Measurements from ENCODE around the gene KRT73. TPM values are rescaled to one million over a fixed set of nuclear protein-coding genes. Genes with fewer than 3 reads are reported as not detected.

The KRT73 gene
- total RNA-seq, 1 donor from 2014 or later, result not detected

DNA sequence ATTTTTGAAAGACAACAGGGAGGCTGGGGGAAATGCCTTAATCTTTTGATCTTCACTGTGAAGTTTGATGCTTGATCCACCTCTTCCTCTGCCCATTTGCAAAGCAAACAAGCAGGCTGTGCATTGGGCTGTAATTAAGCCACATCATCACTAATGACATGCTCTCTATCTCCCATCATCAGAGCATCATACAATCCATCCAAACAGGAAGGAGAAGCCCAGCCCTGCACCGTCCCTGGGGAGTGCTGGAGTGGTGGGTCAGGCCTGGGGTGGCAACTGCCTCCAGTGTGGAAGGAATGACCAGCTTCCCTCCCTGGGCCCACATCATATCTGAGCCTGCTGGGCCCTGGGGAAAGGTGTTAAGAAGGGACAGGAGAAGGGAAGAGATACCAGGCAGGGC is 37.9 kb downstream of the KRT73 start:
- intact Hi-C loops (cut with DNase I), result loop anchor here (5.0 to 10.0 kb wide), 3 partner anchors 198 to 426 kb away; no protein-coding TSS in a partner anchor
- peak; percentile 39 for DNase-seq (ENCODE audit: low spot score)

DNA sequence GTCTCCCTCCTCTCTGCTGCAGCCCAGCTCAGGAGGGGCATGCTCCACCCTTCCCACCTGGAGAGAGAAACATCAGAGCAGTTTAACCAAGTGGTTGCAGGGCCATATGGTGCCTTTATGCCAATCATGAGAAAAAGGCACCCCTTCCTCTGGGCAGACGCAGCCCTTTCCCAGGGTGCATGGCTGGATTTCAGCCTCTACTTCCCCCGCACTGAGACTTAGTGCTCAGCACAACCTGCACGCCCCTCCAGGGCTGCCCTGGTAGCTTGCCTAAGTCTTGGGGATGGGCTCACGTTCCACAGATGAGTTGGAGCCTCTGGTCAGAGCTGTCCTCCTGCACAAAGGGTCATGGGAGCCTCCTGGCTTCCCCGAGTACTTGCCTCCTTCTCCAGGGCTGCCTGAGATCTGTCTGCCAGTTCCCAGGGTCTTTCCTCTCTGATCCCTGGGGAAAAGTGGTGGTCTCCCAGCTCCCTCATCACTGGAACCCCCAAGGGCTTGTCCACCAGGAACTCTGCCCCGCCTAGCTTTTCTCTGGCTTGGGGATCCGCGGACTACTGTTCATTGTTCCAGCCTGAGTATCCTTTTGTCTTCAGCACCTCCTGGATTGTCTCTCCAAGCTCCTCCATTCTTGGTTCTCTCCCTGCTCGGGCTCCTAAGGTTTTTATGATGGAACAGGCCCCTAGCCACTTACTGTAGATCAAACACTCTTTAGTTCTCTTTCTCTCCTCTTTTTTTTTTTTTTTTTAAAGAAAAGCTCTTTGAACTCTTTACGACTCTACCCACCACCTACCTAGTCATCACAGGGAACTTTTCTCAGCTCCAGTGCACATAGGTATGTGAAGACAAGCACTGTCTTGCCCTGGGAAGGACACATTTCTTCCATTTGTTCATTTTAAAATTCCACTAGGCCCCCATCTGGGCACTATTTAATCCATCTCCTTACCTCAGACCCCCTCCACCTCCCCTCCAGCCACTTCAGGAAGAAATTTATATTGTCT is 38.6 kb downstream of the KRT73 start:
- intact Hi-C loops (cut with DNase I), result loop anchor here (5.0 to 10.0 kb wide), 3 partner anchors 197 to 425 kb away; no protein-coding TSS in a partner anchor
- peak; percentile 31 for DNase-seq (ENCODE audit: low spot score)

GRCh38 chr12:52578469-52578868 is 39.9 kb downstream of the KRT73 start:
- intact Hi-C loops (cut with DNase I), result no loop called here
- DNase-seq (ENCODE audit: low spot score), result no peak

GRCh38 chr12:52577316-52577715 is 41.0 kb downstream of the KRT73 start:
- DNase-seq (ENCODE audit: low spot score), result no peak
- intact Hi-C loops (cut with DNase I), result no loop called here

DNA sequence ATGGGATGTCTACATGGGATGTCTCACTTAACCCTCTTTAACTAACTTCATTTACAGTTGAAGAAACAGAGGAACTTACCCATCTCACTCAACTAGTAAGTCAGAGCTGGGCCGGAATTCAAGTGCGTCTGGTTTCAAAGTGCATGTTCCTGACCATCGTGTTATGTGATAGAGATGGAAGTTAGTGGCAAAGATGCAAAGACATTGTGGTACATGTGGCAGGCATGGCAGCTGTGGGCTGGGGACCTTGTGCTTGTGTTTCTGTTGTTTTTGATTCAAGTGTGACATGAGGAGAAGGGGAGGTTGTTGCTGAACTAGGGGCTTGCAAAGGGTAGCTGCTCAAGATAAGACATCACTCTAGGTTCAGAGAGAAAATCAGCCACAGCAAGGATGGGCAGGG is 42.4 kb downstream of the KRT73 start:
- intact Hi-C loops (cut with DNase I), result no loop called here

GRCh38 chr12:52575256-52575655 is 43.1 kb downstream of the KRT73 start:
- intact Hi-C loops (cut with DNase I), result no loop called here
- DNase-seq (ENCODE audit: low spot score), result no peak

More for the DNA sequence above, 42.4 kb downstream of the KRT73 start:
- no peak for DNase-seq (ENCODE audit: low spot score)

- DNase-seq (ENCODE audit: low spot score), result no peak
- intact Hi-C loops (cut with DNase I), result no loop called here
These were observed 44.6 kb downstream of the KRT73 start, which contains the start of gene KRT74 for GRCh38 chr12:52573743-52574142. Gene KRT74 (minus strand): TSS chr12:52573843. CDS start chr12:52573777, 66 bp downstream.

GRCh38 chr12:52573306-52573705 is 45.1 kb downstream of the KRT73 start:
- intact Hi-C loops (cut with DNase I), result no loop called here
- no peak for DNase-seq (ENCODE audit: low spot score)

DNA sequence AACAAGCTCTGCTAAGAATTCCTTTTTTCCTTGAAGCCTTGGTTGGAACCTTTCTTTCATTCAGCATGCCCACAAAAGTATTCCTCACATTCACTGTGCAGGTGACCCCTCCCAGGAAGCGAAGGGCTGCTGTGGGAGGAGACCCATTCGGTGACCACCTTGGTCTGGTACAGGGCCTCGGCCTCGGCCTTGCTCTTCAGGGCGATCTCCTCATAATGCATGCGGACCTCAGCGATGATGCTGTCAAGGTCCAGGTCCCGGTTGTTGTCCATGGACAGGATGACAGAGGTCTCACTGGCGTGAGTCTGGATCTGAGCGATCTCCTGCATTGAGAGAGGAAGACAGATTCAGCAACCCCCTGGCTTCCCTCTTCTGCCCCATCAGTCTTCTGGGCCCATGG is 47.8 kb downstream of the KRT73 start:
- intact Hi-C loops (cut with DNase I), result no loop called here
- DNase-seq (ENCODE audit: low spot score), result no peak

- no peak for DNase-seq (ENCODE audit: low spot score)
- intact Hi-C loops (cut with DNase I), result no loop called here
These were observed 50.2 kb downstream of the KRT73 start for GRCh38 chr12:52568111-52568510.

GRCh38 chr12:52566847-52567291 is 51.5 kb downstream of the KRT73 start:
- no peak for DNase-seq (ENCODE audit: low spot score)
- intact Hi-C loops (cut with DNase I), result no loop called here

DNA sequence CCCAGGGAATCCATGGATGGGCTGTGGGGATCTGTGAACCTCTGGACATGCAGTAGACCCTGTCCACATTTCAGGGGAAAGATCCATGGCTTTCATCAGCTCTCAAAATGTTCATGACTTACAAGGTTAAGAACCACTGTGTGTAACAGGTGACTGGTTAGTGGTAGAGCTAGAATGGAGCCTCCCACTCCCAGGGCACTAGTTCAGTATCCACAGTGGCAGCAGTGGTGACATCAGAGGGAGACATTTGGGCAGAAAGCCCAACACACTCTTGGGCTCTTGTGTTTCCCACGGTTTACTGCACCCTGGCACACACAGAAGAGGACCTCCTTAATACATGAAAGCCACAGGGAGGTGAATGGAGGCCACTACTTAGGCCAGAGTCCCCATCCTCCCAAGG is 53.8 kb downstream of the KRT73 start:
- intact Hi-C loops (cut with DNase I), result no loop called here
- no peak for DNase-seq (ENCODE audit: low spot score)

GRCh38 chr12:52561880-52562449 is 56.4 kb downstream of the KRT73 start:
- intact Hi-C loops (cut with DNase I), result no loop called here
- DNase-seq (ENCODE audit: low spot score), result no peak

DNA sequence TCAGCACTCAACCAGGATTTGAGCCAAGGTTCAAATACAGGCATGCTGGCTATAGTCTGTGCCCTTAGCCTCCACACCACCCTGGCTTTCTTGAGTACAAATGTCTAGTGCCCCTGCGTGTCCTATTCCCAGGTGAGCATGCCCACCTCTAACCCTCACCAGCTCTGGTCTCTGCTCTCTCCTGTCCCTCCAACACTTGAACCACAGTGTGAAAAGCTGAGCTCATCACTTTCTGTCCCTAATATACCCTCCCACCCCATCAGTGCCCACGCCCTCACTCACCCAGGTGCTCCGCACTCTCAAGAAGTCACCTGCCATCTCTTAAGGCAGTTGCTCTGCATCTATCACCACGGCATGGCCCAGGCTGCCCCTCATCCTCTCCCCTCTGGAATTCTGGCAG is 58.4 kb downstream of the KRT73 start:
- DNase-seq (ENCODE audit: low spot score), result no peak
- intact Hi-C loops (cut with DNase I), result no loop called here

DNA sequence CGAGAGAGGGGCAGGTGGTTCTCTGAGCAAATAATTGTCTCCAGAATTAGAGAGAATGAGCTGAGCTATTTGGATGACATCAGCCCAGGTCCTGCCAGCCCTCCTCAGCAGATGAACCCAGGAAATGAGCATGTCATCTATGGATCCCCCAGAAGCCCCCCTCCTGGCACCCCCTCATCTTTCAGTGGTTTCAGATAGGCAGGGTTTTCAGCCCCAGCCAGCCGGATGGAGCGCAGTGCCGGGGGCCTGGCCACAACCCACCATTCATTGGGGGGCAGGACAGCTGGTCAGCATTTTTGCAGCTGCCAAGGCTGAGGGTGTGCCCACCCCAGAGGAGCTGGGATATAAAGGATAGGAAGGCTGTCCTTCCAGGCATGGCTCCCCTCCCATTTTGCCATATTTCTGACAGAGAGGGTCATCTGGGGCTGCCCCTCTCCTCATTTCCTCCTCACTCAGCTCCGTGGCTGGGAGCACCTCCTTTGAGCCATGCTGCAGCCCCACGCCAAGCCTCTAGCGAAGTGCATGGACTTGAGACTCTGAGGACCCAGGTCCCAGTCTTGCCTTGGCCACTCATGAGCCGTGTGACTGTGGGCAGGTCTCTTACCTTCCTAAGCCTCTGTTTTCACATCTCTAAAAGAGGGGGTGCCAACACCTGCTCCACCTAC is 59.4 kb downstream of the KRT73 start:
- no peak for DNase-seq (ENCODE audit: low spot score)
- intact Hi-C loops (cut with DNase I), result no loop called here

Other genes starting within 250 kb of the KRT73 start
- not detected for gene KRT84, start 232.9 kb downstream of the KRT73 start, total RNA-seq
- gene KRT82, start 212.2 kb downstream of the KRT73 start, total RNA-seq, result not detected
- gene KRT75, start 184.2 kb downstream of the KRT73 start, total RNA-seq, result not detected
- not detected for gene KRT6B, start 166.4 kb downstream of the KRT73 start, total RNA-seq
- gene KRT6C, start 144.8 kb downstream of the KRT73 start, total RNA-seq, result not detected
- gene KRT6A, start 125.3 kb downstream of the KRT73 start, total RNA-seq, result not detected
- gene KRT5, start 98.2 kb downstream of the KRT73 start, total RNA-seq, result not detected
- gene KRT71, start 65.4 kb downstream of the KRT73 start, total RNA-seq, result not detected
- not detected for gene KRT74, start 44.7 kb downstream of the KRT73 start, total RNA-seq
- not detected for gene KRT72, start 17.1 kb downstream of the KRT73 start, total RNA-seq
- gene KRT2, start 33.7 kb upstream of the KRT73 start, total RNA-seq, result not detected
- gene KRT1, start 61.8 kb upstream of the KRT73 start, total RNA-seq, result not detected
- gene KRT77, start 85.0 kb upstream of the KRT73 start, total RNA-seq, result not detected
- gene KRT76, start 158.8 kb upstream of the KRT73 start, total RNA-seq, result not detected
- gene KRT3, start 177.6 kb upstream of the KRT73 start, total RNA-seq, result not detected
- gene KRT4, start 195.6 kb upstream of the KRT73 start, total RNA-seq, result not detected
- gene KRT79, start 215.8 kb upstream of the KRT73 start, total RNA-seq, result not detected
- gene KRT78, start 230.4 kb upstream of the KRT73 start, total RNA-seq, result not detected